GM19240 (cell line): ENCODE data around the gene CADPS2.

ENCODE experiments used
- DNase-seq: peaks from one replicate; pipeline ENCODE4 v3.0.0; 2011; ENCODE audit warnings: low spot score; ENCODE audit not compliant: insufficient read length

Gene CADPS2

DNA sequence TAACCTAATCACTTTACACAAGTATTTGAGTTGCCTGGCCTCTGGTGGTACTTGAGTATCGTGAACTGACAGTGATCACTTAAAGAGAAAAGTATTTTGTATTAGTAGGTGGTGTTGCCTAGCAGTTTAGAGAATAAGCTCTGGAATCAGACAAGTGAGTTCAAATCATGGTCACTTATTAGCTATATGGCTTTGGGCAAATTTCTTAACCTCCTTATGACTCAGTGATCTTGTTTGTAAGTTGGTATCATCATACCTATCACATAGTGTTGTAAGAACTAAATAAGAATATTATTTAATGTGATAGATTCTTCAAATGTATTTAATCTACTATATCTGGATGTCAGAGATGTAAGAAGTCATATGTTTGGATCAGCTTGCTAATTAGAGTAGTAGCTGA lies 351.2 kb downstream of the CADPS2 start:
- DNase-seq = no peak

DNA sequence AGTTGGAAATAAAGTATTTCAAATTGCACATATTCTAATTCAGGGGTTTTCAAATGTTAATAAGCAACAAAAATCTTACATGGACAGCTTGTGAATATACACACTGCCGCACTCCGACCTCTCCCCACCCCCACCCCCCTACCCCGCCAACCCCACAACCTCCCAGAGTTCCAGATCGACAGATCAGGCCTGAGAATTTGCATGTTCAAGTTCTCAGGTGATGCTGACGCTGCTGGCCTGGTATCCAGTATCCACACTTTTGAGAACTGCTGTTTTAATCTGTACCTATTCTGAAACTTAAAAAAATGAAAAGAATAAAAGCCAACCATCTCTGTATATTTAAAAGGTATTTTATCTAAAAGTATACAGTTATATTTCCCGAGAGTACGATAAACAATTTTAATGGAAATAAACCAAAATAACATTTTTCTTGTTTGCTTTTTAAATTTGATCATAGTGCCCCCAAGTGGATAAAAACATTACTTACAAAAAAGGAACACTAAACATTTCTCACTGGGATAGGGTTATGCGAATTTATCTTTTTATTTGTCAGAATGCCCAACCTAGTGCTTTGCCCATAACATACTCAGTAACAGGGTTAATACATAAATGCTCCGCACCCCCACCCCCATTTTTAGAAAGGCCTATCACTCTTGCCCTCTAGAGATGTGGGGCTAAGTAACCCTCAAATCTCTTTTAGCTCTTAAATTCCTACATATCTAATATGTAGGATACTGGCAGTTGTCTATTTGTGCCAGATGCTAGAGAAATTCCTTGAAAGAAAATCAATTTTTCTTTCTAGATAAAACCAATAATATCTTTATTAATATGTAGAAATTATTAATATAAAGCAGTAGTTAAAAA lies 353.6 kb downstream of the CADPS2 start:
- DNase-seq = no peak

DNA sequence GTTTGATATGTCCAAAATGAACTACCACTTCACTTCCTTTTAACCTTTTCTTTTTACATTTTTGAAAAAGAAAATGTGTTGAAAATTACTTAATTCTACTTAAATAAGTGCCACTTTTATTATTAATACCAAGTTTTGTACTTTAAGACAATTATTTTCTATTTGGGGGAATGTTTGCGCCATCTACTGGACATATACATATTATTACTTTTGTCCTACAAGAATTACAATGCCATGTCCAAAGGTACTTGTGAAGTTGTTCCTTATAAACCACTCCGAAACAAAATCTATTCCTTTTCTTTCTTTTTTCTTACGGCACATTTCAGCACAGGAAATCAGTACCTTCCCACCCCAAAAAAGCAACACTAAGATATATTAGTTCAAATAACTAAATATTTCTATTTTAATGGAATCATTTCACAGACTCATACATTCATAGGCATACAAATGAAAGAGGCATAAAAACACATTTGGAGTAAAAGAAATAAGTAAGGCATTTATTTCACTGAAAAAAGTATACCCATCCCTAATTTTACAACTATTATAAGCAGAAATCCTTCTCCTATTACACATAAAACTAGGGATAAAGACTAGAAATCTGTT lies 357.3 kb downstream of the CADPS2 start:
- DNase-seq = no peak

DNA sequence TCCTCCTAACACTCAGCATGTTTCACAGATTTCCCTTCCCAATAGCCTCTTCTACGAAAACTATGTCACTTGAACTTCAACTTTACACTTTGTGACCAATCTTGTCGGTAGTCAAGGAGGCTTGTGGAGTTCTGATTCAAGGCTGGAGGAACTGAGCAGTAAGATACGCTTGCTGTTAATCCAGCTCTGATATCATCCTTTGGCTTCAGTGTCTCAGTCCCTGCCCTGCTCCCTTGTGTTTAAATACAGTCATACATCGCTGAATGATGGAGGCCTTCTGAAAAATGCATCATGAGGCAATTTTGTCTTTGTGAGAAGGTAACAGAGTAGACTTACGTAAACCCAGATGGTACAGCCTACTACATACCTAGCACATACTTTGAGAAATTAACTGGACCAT lies 360.9 kb downstream of the CADPS2 start:
- no peak for DNase-seq

DNA sequence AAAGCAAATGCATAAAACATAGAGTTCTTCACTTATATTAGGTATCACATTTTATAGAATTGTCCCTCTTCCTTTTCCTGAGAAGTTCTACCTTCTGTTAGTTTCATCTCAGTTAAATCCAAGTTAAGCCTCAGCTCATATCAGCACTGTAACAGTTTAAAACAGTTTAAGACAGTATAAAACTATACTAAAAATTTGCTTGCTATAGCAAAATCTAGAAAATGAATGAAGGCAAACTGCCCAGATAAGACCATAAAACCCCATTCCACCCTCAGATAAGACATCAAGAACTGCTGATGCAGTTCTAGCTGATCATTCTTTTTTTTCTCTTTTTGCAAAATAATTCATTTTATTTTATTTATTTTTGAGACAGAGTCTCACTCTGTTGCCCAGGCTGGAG lies 364.5 kb downstream of the CADPS2 start:
- DNase-seq = no peak

DNA sequence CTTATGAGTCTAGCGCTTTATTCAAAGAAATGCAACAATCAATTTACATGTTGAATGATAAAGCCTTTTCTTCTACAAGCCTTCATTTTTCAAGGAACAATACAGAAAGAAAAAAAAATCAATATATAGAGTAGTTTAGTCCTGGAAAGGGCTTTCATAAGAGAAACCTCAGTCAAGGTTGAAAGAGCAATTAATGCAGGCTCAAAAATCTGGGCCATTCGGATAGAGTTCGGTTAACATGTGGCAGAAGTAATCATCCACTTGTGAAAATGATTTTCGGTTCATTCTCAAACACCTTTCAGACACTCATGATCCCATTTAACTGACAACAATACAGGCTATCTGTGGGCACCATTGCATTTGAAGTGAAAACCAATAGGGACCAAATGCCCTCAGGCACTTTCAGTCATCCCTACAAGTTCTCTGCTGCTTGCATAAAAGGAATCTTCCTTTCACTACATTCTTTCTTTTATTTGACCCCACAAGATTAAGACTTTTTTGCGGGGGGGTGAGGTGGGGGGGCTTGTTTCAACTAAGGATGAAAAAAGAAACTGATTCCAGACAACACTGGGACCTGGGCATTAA lies 365.2 kb downstream of the CADPS2 start:
- DNase-seq = no peak

DNA sequence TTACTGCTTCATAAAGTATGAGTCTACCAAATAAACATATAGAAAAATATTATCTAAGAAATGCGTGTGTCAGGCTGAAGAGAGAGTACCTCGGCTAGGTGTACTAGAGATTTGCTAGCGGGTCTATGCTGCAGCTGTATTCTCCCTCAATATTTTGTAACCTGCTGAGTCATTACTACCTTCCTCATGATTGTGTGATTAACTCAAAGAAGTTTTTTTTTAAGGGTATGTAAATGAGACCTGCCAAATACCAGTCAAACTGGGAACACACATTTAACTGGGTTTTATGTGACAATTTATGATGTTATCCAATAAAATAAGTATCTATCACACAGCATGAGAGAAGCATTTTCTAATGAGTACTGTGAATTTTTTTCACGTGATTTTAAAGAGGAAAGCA lies 367.8 kb downstream of the CADPS2 start:
- DNase-seq = no peak

DNA sequence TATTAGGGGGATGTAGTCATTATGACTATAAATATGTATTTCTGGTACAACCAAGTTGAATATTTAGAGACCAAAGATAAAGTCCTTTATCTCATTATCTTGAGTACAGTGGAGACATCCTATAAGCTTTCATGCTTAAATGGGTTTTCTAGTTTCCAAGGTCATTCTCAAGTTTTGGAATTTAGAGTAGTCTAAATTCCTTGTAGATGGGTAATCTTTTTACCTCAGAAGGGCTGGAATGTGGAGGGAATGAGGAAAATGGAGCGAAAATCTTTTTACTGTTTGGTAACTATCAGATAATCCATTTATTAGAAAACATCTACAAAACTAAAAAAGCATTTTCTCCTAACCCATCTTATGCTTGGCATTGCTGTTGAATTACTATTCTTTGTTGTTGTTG lies 368.7 kb downstream of the CADPS2 start:
- DNase-seq = no peak

DNA sequence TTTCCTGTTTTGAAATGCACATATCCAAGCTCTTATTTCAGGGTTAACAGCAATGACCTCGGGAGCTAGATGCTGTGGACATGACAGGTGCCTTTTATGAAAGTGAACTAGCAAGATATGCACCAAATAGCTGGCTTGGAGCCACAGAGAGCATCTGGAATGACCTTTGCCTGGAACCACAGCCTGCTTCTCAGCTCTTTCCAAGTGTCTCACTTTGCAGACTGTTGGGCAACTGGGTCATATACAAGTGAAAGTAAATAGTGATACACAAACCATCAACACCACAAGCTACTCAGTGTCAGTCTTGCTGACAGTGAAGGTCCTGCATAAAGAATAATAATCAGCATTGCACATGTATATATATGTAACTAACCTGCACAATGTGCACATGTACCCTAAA lies 370.9 kb downstream of the CADPS2 start:
- DNase-seq = no peak

DNA sequence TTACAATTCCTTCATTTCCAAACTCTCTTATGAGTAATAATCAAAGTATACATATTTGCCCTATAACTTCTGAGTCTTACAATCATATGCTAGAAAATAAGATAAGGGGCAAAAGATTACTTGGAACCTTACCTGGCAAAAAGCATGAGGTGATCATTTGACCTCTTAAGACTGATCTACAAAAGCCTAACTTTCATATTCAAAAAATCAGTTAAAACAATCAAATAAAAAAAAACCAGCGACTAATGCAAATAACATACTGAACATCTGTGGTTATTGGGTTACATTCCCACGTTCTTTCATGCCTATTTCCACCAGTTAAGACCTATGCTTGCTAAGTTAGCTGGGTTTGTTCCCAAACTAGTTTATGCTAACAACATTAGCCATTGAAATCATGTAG lies 375.0 kb downstream of the CADPS2 start:
- no peak for DNase-seq

DNA sequence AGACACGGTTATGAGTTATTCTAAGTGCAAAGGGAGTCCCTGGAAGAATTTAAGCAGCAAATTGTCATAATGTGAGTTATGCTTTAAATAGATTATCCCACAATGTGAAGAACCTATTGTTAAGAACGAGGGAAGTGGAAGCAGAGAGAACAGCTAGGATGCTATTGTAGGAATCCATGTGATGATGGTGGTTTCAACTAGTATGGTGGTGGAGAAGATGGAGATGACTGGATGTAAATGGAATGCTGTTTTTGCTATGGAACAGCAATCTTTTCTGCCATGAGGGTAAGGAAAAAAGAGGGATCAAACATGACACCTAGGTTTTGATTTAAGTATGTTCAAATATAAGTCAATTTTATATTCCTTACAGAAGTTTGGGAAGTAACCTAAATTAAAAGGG lies 378.7 kb downstream of the CADPS2 start:
- no peak for DNase-seq

DNA sequence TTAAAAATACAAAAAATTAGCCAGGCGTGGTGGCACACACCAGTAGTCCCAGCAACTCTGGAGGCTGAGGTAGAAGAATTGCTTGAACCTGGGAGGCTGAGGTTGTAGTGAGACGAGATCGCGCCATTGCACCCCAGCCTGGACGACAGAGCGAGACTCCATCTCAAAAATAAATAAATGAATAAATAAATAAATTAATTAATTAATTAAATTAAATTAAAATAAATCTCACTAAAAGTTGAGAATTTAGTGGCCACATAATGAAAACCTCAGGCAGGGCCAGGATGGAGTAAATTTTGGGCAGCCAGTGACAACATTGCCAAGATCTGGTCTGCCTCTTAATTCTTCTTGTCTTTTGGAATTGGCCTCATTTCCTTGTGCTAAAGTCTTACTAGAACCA lies 394.3 kb downstream of the CADPS2 start:
- no peak for DNase-seq

DNA sequence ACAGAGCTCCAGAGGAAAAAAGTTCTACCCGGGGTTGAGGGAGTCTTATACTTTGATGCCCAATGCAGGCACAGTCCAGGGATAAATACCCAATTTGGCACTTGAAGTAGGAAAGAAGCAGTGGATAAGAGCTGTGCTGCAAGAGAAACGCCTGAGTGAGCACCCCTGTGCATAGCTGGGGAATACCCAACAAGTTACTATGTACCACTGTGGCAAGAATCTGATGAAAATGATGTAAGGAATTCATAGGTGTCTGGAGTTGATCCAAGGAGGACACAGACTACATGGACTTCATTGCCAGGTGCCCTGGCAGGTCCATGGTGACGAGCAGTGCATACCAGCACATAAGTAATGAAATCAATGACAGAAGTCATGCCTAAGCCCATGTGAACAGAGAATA lies 398.0 kb downstream of the CADPS2 start:
- DNase-seq = no peak

DNA sequence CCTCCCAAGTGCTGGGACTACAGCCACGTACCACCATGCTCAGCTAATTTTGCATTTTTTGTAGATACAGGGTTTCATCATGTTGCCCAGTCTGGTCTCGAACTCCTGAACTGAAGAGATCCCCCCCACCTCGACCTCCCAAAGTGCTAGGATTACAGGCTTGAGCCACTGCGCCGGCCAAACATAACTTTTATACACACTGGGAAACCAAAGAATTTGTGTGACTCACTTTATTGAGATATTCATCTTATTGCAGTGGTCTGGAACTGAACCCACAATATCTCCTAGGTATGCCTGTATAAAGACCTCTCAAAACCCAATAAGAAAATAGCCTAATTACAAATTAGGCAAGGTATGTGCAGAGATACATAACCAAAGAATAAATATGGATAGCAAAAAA lies 399.1 kb downstream of the CADPS2 start:
- DNase-seq = no peak

DNA sequence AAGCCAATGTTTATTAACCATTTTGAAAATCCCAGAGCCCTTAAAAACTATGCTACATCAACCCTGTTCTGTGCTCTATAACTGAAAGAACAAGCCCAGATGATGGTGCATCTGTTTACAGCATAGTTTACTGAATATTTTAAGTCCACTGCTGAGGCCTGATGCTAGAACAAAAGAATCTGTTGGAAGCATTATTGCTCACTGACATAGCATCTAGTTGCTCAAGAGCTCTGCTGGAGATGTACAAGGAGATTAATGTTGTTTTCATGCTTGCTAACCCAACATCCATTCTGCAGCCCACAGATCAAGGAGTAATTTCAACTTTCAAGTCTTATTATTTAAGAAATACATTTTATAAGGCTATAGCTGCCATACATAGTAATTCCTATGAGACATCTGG lies 400.4 kb downstream of the CADPS2 start:
- no peak for DNase-seq

DNA sequence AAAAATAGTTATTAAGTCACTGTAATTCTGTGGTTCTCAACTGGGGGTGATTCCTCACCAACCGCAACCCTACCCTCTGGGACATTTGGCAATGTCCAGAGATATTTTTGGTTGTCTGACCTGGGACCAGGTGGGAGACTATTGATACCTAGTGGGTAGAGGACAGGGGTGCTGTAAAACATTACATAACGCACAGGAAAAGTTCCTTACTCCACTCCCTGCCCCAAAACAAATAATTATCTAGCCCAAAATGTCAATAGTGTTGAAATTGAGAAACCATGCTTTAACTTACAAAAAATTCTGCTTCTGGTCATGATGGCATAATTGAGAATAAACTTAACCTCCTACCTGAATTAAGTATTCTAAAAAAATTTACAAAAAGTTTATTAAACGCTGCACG lies 404.0 kb downstream of the CADPS2 start:
- DNase-seq = no peak

DNA sequence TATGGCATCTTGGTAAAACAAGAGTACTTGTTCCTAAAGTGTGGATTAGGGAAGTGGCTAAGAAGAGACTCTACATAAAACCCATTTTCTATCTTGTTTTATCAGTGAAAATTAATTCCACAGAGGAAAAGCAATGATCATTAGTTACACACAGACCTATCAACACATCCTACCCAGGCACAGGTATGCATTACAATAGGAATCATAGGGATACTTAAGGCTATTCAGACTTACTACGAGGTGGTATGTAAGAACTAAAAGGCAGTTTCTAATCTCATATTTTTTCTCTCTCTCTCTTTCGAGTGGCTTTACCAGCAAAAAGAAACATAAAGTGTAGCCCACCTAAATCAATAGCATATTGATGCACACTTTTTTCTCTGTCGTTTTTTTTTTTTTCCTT lies 415.4 kb downstream of the CADPS2 start:
- DNase-seq = no peak

DNA sequence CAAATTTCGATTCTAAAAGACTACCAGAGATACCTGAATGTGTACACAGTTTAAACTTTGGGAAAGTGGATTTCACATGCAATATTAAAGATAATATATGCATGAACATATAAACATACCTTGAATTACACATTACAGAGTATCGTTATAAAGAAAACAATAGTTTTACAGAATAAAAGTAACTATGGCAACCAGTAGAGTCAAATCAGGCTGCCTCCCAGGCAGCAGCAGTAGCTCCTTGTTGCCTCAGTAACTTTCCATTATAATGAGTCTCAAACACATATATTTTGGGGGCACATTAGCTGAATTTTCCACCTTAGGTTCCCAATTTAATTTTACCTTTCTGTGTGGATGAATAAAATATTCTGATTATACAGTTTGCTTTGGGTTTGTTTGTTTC lies 417.3 kb downstream of the CADPS2 start:
- no peak for DNase-seq

DNA sequence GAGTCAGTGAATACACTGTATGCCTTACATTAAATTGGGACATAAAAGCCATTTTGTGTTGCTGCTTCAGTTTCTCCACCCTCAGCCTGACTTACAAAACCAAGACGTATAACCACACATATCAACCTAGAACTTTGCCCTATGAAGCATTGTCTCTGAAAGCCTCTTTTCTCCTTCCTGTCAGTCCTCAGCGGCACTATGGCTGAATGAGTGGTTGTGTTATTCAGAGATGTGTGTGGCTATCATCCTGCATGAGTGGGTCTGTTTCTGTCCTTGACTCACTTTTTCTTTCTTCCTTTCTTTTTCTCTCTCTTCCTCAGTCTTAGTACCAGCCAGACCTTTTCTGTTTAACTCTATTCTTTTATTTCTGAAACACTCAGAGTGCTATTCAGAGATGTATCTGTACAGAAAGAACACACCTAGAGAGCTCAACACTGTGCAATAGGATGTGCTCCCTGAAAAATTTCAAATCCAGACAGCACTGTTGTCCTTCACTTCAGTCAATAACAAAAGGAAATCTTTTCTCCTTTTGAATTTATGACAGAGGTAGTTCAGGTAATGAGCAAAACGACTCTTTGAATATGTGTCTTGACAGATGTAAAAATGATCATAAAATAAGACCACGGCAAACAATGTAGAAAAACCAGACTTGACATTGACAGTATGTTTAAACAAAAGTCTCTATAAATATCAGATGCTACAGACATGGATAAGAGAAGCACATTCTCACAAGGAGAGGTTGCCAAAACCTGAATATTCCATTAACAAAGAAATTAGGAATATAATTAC lies 418.4 kb downstream of the CADPS2 start:
- no peak for DNase-seq

DNA sequence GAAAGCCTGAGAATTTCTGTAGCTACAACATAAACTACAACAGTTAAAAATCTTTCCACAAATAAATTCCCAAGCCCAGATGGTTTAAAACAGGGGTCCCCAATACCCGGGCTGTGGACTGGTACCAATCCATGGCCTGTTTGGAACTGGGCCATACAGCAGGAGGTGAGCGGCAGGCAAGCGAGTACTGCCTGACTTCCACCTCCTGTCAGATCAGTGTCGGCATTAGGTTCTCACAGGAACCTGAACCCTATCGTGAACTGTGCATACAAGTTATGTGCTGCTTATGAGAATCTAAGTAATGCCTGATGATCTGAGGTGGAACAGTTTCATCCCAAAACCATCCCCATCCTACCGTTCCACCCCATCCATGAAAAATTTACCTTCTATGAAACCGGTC lies 421.0 kb downstream of the CADPS2 start:
- DNase-seq = no peak

DNA sequence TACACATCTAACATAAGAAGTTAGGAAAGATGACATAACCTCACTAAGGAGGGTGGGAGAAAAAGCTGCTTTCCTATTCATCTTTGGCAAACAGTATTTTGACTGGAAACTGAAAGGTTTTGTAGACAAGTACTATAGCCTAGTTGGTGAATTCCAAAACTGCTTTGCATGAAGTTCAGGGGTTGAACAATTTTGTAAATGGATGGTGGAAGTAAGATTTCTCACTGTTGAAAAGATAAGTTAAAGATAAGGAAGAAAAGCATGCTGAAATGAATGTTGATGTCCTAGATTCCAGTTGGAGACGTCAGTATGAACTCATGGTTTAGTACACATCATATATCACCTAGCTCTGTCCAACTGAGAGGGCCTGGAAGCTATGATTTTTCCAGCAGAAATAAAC lies 422.6 kb downstream of the CADPS2 start:
- no peak for DNase-seq

DNA sequence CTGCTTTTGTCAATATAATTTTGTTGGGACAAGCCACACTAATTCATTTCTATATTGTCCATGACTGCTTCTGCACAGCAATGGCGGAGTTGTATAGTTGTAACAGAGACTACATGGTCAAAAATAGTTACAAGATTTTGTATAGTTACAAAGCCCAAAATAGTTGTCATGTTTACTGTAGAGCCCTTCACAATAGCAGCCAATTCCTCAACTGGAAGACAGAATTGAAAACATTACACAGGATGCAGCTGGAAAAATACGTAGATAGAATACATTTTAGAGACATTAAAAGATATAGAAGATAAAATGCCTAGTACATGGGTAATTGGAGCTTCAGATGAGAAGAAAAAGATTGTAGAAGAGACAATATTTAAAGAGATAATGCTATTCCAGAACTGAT lies 425.3 kb downstream of the CADPS2 start:
- no peak for DNase-seq
